Measurements from ENCODE around the gene GSTA5.
"Not testable (repeated sequence)": the region's sequence is repeated elsewhere in the genome, so short reads cannot be mapped to it uniquely, and the experiment has no call there.

The GSTA5 gene

GRCh38 chr6:52826513-52826912, 14.1 kb downstream of the GSTA5 start:
- no peaks in the 10 kb centered on the region for H3K27me3 ChIP-seq (ENCODE audit: insufficient read depth, low read length)
- H3K4me3 ChIP-seq (ENCODE audit: low read length), result no peak overlapping the region
- H3K36me3 ChIP-seq (ENCODE audit: insufficient read depth, low read length), result no peaks in the 10 kb centered on the region
- H2AFZ ChIP-seq (ENCODE audit: low read depth, low read length), result no peak overlapping the region
- no peaks in the 10 kb centered on the region for H3K9me3 ChIP-seq (ENCODE audit: low read length)
- H3K4me1 ChIP-seq (ENCODE audit: insufficient read depth, low read length), result no peaks in the 10 kb centered on the region

- not testable (repeated sequence) for H3K27me3 ChIP-seq (ENCODE audit: insufficient read depth, low read length); H3K9me3 ChIP-seq (ENCODE audit: low read length)
Measured at GRCh38 chr6:52825900-52826459, 14.6 kb downstream of the GSTA5 start.

GRCh38 chr6:52825270-52825793, 15.3 kb downstream of the GSTA5 start:
- H2AFZ ChIP-seq (ENCODE audit: low read depth, low read length); H3K9me3 ChIP-seq (ENCODE audit: low read length); H3K36me3 ChIP-seq (ENCODE audit: insufficient read depth, low read length); H3K4me1 ChIP-seq (ENCODE audit: insufficient read depth, low read length); H3K4me3 ChIP-seq (ENCODE audit: low read length); H3K27me3 ChIP-seq (ENCODE audit: insufficient read depth, low read length): not testable (repeated sequence)

More at GRCh38 chr6:52825900-52826459, 14.6 kb downstream of the GSTA5 start:
- not testable (repeated sequence) for H2AFZ ChIP-seq (ENCODE audit: low read depth, low read length); H3K4me1 ChIP-seq (ENCODE audit: insufficient read depth, low read length); H3K4me3 ChIP-seq (ENCODE audit: low read length); H3K36me3 ChIP-seq (ENCODE audit: insufficient read depth, low read length)

- no peak overlapping the region for H3K4me3 ChIP-seq (ENCODE audit: low read length)
- H3K4me1 ChIP-seq (ENCODE audit: insufficient read depth, low read length), result no peaks in the 10 kb centered on the region
- no peaks in the 10 kb centered on the region for H3K27me3 ChIP-seq (ENCODE audit: insufficient read depth, low read length)
- H3K9me3 ChIP-seq (ENCODE audit: low read length), result no peaks in the 10 kb centered on the region
- no peak overlapping the region for H2AFZ ChIP-seq (ENCODE audit: low read depth, low read length)
- no peaks in the 10 kb centered on the region for H3K36me3 ChIP-seq (ENCODE audit: insufficient read depth, low read length)
Measured at GRCh38 chr6:52821842-52822241, 18.8 kb downstream of the GSTA5 start.

GRCh38 chr6:52820198-52820597, 20.4 kb downstream of the GSTA5 start:
- no peaks in the 10 kb centered on the region for H3K4me1 ChIP-seq (ENCODE audit: insufficient read depth, low read length)
- H2AFZ ChIP-seq (ENCODE audit: low read depth, low read length), result no peak overlapping the region
- no peak overlapping the region for H3K4me3 ChIP-seq (ENCODE audit: low read length)
- H3K9me3 ChIP-seq (ENCODE audit: low read length), result no peaks in the 10 kb centered on the region
- H3K36me3 ChIP-seq (ENCODE audit: insufficient read depth, low read length), result no peaks in the 10 kb centered on the region
- H3K27me3 ChIP-seq (ENCODE audit: insufficient read depth, low read length), result no peaks in the 10 kb centered on the region

GRCh38 chr6:52815167-52816092, 25.2 kb downstream of the GSTA5 start:
- H2AFZ ChIP-seq (ENCODE audit: low read depth, low read length), result no peak overlapping the region

GRCh38 chr6:52814545-52814944, 26.1 kb downstream of the GSTA5 start:
- H3K27me3 ChIP-seq (ENCODE audit: insufficient read depth, low read length); H3K36me3 ChIP-seq (ENCODE audit: insufficient read depth, low read length); H3K4me1 ChIP-seq (ENCODE audit: insufficient read depth, low read length); H2AFZ ChIP-seq (ENCODE audit: low read depth, low read length); H3K9me3 ChIP-seq (ENCODE audit: low read length); H3K4me3 ChIP-seq (ENCODE audit: low read length): not testable (repeated sequence)

More at GRCh38 chr6:52815167-52816092, 25.2 kb downstream of the GSTA5 start:
- no peaks in the 10 kb centered on the region for H3K27me3 ChIP-seq (ENCODE audit: insufficient read depth, low read length)
- H3K9me3 ChIP-seq (ENCODE audit: low read length), result no peaks in the 10 kb centered on the region
- H3K36me3 ChIP-seq (ENCODE audit: insufficient read depth, low read length), result no peaks in the 10 kb centered on the region
- no peaks in the 10 kb centered on the region for H3K4me1 ChIP-seq (ENCODE audit: insufficient read depth, low read length)
- no peak overlapping the region for H3K4me3 ChIP-seq (ENCODE audit: low read length)

GRCh38 chr6:52809777-52810176, 30.8 kb downstream of the GSTA5 start:
- not testable (repeated sequence) for H3K4me3 ChIP-seq (ENCODE audit: low read length); H3K27me3 ChIP-seq (ENCODE audit: insufficient read depth, low read length); H3K9me3 ChIP-seq (ENCODE audit: low read length); H3K36me3 ChIP-seq (ENCODE audit: insufficient read depth, low read length); H2AFZ ChIP-seq (ENCODE audit: low read depth, low read length); H3K4me1 ChIP-seq (ENCODE audit: insufficient read depth, low read length)

- Histone ChIP-seq H2AFZ (ENCODE audit: low read depth, low read length) (no peak overlapping the region), H3K4me3 (ENCODE audit: low read length) (no peak overlapping the region), H3K9me3 (ENCODE audit: low read length) (no peaks in the 10 kb centered on the region), H3K27me3 (ENCODE audit: insufficient read depth, low read length) (no peaks in the 10 kb centered on the region), H3K36me3 (ENCODE audit: insufficient read depth, low read length) (no peaks in the 10 kb centered on the region), H3K4me1 (ENCODE audit: insufficient read depth, low read length) (no peaks in the 10 kb centered on the region)
Measured at GRCh38 chr6:52808660-52809059, 32.0 kb downstream of the GSTA5 start.

- H3K9me3 ChIP-seq (ENCODE audit: low read length); H3K36me3 ChIP-seq (ENCODE audit: insufficient read depth, low read length); H3K4me3 ChIP-seq (ENCODE audit: low read length); H2AFZ ChIP-seq (ENCODE audit: low read depth, low read length); H3K27me3 ChIP-seq (ENCODE audit: insufficient read depth, low read length); H3K4me1 ChIP-seq (ENCODE audit: insufficient read depth, low read length): not testable (repeated sequence)
Measured at GRCh38 chr6:52803668-52804255, 36.9 kb downstream of the GSTA5 start, which contains the start of gene GSTA1. GSTA1 (minus strand) TSS chr6:52803816; CDS start chr6:52799267, 4,549 bp downstream.

- H3K4me3 ChIP-seq (ENCODE audit: low read length), result no peak overlapping the region
- no peaks in the 10 kb centered on the region for H3K9me3 ChIP-seq (ENCODE audit: low read length)
- no peaks in the 10 kb centered on the region for H3K36me3 ChIP-seq (ENCODE audit: insufficient read depth, low read length)
- H2AFZ ChIP-seq (ENCODE audit: low read depth, low read length), result no peak overlapping the region
- no peaks in the 10 kb centered on the region for H3K4me1 ChIP-seq (ENCODE audit: insufficient read depth, low read length)
- no peaks in the 10 kb centered on the region for H3K27me3 ChIP-seq (ENCODE audit: insufficient read depth, low read length)
Measured at GRCh38 chr6:52802806-52803205, 37.8 kb downstream of the GSTA5 start.

- H3K36me3 ChIP-seq (ENCODE audit: insufficient read depth, low read length), result no peaks in the 10 kb centered on the region
- no peak overlapping the region for H3K4me3 ChIP-seq (ENCODE audit: low read length)
- H3K9me3 ChIP-seq (ENCODE audit: low read length), result no peaks in the 10 kb centered on the region
- no peak overlapping the region for H2AFZ ChIP-seq (ENCODE audit: low read depth, low read length)
- no peaks in the 10 kb centered on the region for H3K4me1 ChIP-seq (ENCODE audit: insufficient read depth, low read length)
- H3K27me3 ChIP-seq (ENCODE audit: insufficient read depth, low read length), result no peaks in the 10 kb centered on the region
Measured at GRCh38 chr6:52801188-52801841, 39.3 kb downstream of the GSTA5 start.

GRCh38 chr6:52799272-52799671, 41.3 kb downstream of the GSTA5 start:
- not testable (repeated sequence) for H3K4me1 ChIP-seq (ENCODE audit: insufficient read depth, low read length); H3K4me3 ChIP-seq (ENCODE audit: low read length); H3K36me3 ChIP-seq (ENCODE audit: insufficient read depth, low read length); H2AFZ ChIP-seq (ENCODE audit: low read depth, low read length); H3K9me3 ChIP-seq (ENCODE audit: low read length); H3K27me3 ChIP-seq (ENCODE audit: insufficient read depth, low read length)

Data from neuron (in vitro differentiated cells).